GM18511 (cell line): ENCODE results near the gene MSLN.

Source experiments
- ATAC-seq: cut with Tn5 transposase; IDR thresholded peaks from one replicate; pipeline ENCODE4 v1.9.1; 2021; ENCODE audit warnings: mild to moderate bottlenecking, moderate library complexity; ENCODE audit not compliant: unreplicated experiment

Gene MSLN

GRCh38 chr16:801584-802363 lies 41.2 kb downstream of the MSLN start:
- no peak for ATAC-seq

DNA sequence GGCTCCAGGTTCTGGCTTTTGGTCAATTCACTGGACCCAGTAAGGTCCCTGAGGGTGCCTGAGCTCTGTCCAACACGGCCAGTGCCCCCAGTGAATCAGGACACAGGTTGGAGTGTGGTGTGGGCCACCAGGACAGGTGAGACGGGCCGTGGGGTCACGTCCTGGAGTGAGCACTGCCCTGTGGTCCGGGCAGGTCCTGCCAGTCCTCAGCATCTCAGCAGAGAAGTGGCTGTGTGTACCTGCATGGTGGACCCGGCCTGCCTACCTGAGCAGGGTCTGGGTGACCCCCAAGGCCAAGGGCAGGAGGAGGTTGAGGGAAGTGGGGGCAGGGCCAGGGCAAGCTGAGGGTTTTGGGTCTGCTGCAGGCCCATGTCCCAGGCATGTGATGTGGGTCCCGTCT lies 41.9 kb downstream of the MSLN start:
- ATAC-seq, result no peak

GRCh38 chr16:802914-803753 lies 42.6 kb downstream of the MSLN start:
- ATAC-seq, result no peak

- ATAC-seq, result no peak
Measured at GRCh38 chr16:803754-804080, 43.2 kb downstream of the MSLN start.

DNA sequence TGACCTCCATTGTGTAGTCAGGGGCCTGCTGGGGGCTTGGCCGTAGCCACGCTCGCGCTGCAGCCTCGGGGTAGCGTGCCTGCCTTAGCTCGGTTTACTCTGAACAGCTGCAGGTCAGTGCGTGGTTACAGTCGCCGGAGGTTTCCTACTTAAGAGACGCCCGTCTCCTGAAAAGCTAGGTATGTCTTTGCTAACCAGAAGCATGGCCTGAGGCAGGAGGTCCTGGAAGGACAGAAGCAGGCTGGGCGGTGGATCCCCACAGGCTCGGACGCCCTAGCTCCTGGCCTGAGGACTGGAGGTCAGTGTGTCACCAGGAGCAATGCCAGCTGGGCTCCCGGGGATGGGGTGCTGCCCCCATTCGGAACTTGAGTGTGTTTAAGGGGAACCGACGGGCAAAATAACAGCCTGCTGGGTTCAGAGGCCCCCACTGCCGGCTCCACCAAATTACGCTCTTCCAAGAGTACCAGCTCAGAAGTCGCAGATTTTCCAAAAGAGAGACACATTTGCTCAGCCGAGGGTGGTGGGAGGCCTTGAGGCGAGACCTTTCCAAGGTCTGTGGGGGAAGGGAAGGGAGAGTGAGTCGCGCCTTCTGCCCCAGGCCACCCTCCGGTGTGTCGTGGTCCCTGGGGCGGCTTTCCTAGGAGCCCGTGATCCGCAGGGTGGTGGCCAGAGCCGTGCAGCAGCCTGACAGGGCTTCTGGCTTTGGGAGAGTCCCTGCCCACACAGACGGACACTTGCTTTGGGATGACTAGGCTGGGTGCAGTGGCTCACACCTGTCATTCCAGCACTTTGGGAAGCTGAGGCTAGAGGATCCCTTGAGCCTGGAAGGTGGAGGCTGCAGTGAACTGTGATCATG lies 43.9 kb downstream of the MSLN start:
- ATAC-seq, result no peak

DNA sequence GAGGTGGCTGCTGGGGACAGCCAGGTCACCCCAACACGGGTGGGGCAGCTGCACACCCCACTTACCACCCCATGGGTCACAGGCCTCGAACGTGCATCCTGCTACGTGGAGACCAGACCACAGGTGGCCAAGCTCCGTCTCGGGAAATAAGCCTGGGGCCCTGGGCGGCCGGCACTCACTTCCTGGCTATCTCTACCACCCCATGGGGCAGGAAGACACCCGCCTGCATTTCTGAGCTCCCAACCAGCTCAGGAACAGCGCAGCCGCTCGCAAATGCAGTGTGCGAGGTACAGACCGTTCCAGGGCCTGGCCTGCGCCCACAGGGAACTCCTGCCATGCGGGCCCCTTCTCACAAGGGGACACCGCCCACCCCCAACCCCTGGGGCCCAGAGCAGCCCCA lies 44.9 kb downstream of the MSLN start:
- ATAC-seq, result no peak

GRCh38 chr16:807347-808084 lies 47.0 kb downstream of the MSLN start:
- ATAC-seq, result peak; percentile 92

- no peak for ATAC-seq
Measured at GRCh38 chr16:808085-808386, 47.5 kb downstream of the MSLN start.

GRCh38 chr16:813204-813915 lies 52.8 kb downstream of the MSLN start:
- ATAC-seq, result no peak

DNA sequence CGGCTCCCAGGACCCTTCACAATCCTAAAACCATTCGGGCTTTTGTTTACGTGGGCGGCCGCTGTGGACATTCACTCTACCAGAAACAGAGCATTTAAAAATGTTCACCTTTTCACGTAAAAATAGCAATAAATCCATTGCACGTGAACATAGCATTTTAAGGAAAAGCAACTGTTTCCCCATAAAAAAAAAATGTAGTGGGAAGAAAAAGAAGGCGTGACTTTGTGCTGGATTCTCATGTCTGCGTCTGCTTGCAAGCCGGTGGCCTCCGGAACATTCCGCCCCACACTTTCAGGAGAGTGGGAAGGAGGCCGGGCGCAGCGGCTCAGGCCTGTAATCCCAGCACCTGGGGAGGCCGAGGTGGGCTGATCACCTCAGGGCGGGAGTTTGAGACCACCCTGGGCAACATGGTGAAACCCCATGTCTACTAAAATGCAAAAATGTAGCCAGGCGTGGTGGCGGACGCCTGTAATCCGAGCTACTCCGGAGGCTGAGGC lies 53.4 kb downstream of the MSLN start:
- no peak for ATAC-seq

- ATAC-seq, result no peak
Measured at GRCh38 chr16:814974-815373, 54.4 kb downstream of the MSLN start.

GRCh38 chr16:815861-816260 lies 55.3 kb downstream of the MSLN start:
- no peak for ATAC-seq

DNA sequence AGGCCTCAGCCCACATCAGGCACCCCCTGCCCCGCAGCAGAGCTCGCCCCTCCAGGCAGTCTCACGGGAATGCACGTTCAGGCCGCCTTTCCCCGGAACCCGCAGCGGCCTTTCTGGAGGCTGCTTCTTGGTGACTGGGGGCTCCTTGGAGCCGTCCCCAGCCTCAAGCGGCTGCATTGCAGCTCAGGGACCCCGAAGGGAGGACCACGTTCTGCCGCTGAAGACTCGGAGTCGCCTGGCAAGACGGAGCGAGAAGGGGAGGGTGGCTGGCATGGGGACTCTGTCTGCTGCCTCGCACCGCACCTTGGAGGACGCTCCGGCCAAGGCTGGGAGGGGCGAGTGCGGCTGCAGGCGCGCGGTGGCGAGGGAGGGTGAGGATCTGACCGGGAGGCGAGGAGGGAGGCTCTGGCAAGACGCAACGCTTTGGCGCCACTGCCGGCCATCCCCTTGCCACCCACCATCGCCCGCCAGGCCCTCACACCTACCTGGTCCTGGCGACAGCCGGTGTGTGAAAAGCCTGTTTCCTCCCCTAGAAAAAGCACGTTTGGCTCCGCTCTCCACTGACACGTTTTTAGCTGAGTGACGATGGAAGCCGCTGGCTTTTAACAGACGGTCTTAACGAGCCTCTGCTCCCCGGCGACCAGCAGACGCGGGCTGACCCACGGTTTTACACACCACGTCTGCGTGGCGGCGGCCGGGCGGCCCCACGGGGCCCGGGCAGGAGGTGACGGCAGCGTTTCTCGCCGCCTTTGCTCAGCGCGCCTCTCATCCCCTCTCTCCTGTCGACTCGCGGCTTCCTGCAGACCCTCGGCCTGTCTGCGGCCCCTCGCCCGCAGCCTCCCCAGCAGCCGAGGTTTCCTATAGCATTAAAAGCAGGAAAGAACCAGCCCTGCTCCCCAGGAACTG lies 56.7 kb downstream of the MSLN start:
- ATAC-seq, result no peak

GRCh38 chr16:818132-818531 lies 57.6 kb downstream of the MSLN start:
- ATAC-seq, result no peak
